Thoracic aorta (tissue), 2 donors: Measurements from ENCODE around the gene HMOX1. TPM values are rescaled to one million over a fixed set of nuclear protein-coding genes. Genes with fewer than 3 reads are reported as not detected.

Experiments
- ATAC-seq: fragments of 150-250 bp; one replicate; pipeline ENCODE4 v1.8.0; 2017; ENCODE audit warnings: low read depth; ENCODE audit not compliant: insufficient number of reproducible peaks, low FRiP score
- DNase-seq: peaks from one replicate; pipeline ENCODE4 v3.0.0-alpha.2; 2020; ENCODE audit warnings: low spot score
- H3K27ac ChIP-seq, 2 donors: fragments of 200-600 bp; sonication (generic); 1 replicate in 1 of 2; 2 replicates in 1 of 2; pipeline ENCODE4 v1.5.1; 2016; ENCODE audit warnings: mild to moderate bottlenecking in 2 of 2, moderate library complexity in 2 of 2
- H3K27me3 ChIP-seq: fragments of 200-600 bp; sonication (generic); replicated peaks from 2 replicates; pipeline ENCODE4 v1.6.0; 2016; ENCODE audit warnings: mild to moderate bottlenecking; ENCODE audit not compliant: insufficient read depth
- H3K36me3 ChIP-seq: fragments of 200-600 bp; sonication (generic); one replicate; pipeline ENCODE4 v1.5.1; 2016
- H3K4me1 ChIP-seq, 2 donors: fragments of 200-600 bp; sonication (generic); 1 replicate in 1 of 2; 2 replicates in 1 of 2; pipeline versions ENCODE4 v1.5.1 to v1.6.0; 2016; ENCODE audit warnings: low read depth in 2 of 2, mild to moderate bottlenecking in 1 of 2; ENCODE audit not compliant: control insufficient read depth in 1 of 2
- H3K4me3 ChIP-seq: fragments of 200-600 bp; sonication (generic); 2 replicates; pipeline ENCODE4 v1.5.1; 2016; ENCODE audit warnings: mild to moderate bottlenecking
- H3K9me3 ChIP-seq: fragments of 200-600 bp; sonication (generic); 2 replicates; pipeline ENCODE4 v1.5.1; 2016
- total RNA-seq, 2 donors: library from RNA; depleted of rRNA; stranded (reverse); fragments of >200 nt; gene quantifications; one replicate each; pipeline versions ENCODE4 v1.1.0 to v1.2.3, GENCODE V29; 2016
- TF ChIP-seq, protein P1 (sequence below): fragments of 200-600 bp; sonication (generic); IDR thresholded peaks from one replicate; pipeline ENCODE4 v1.5.1; 2019; ENCODE audit warnings: antibody characterized with exemption

HMOX1 gene
- total RNA-seq, 2 donors from 2014 or later: 28.3 to 332 TPM

DNA sequence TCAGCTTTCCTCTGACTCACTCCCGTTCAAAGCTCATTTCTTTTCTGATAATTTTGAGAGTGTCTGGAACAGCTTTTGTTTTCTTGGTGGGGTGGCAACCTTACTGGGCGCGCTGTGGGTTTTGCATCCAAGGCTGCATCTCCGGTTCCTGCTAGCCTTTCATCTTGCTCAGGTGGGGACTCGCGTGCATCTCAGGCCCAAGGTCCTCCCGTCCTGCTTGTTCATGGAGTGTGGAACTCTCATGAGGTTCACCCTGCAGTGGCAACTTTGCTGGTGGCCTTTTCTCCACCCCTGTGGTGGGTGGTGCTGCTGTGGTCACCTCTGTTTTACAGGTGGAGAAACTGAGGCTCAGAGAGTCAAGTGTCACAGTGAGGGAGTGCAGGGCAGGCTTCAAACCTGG lies 44.6 kb downstream of the HMOX1 start:
- DNase-seq: no peak
- Histone ChIP-seq H3K27me3 (no peaks in the 10 kb centered on the region), H3K4me1 (no peaks in the 10 kb centered on the region), H3K4me3 (no peak overlapping the region), H3K9me3 (no peaks in the 10 kb centered on the region), H3K27ac (no peak overlapping the region), H3K36me3 (peaks cover 11% of the 10 kb centered on the region)
- TF ChIP-seq, protein P1, sequence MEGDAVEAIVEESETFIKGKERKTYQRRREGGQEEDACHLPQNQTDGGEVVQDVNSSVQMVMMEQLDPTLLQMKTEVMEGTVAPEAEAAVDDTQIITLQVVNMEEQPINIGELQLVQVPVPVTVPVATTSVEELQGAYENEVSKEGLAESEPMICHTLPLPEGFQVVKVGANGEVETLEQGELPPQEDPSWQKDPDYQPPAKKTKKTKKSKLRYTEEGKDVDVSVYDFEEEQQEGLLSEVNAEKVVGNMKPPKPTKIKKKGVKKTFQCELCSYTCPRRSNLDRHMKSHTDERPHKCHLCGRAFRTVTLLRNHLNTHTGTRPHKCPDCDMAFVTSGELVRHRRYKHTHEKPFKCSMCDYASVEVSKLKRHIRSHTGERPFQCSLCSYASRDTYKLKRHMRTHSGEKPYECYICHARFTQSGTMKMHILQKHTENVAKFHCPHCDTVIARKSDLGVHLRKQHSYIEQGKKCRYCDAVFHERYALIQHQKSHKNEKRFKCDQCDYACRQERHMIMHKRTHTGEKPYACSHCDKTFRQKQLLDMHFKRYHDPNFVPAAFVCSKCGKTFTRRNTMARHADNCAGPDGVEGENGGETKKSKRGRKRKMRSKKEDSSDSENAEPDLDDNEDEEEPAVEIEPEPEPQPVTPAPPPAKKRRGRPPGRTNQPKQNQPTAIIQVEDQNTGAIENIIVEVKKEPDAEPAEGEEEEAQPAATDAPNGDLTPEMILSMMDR: no peak
- ATAC-seq: no peak

DNA sequence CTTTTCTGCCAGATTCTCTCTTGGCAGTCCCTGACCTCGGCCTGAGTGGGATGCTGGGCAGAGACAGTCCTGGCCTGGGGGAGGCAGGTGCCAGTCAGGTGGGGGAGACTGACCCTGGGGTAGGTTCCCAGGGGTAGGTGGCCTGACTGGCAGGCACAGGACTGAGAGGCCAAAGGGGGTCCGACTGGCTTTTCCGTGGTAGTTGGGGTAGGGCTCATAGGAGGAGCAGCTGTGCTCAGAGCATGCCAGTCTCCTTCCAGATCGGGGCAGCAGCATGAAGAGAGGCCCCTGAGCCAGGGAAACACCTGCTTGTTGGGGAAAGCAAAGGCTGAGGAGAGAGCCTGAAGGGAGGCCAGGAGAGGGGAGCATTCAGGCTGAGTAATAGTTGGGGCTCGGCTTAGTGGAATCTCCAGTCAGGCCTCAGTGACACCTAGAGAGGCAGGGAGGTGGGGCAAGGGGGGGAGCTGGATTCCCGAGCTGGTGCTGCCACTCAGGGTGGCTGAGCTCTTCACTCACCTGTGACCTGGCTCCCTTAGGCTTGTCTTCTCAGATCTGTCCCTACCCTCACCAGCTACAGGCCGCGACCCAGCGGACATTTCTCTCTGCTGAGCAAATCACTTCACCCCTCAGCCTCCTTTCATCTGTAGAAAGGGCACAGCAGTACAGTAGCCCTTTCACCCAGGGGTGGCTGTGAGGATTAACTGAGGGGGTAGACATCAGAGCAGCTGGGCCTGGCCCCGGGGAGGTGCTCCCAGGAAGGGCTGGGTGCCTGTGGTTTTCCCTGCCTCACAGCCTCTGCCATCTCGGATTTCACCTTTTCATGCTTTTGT lies 45.3 kb downstream of the HMOX1 start:
- no peak for DNase-seq
- TF ChIP-seq, protein P1: no peak
- H3K4me1 ChIP-seq: peaks cover 0 to 3% of the 10 kb centered on the region in 2 donors
- H3K9me3 ChIP-seq: no peaks in the 10 kb centered on the region
- H3K27ac ChIP-seq: no peak overlapping the region
- H3K36me3 ChIP-seq: peaks cover 11% of the 10 kb centered on the region
- ATAC-seq: no peak
- H3K27me3 ChIP-seq: no peaks in the 10 kb centered on the region
- no peak overlapping the region for H3K4me3 ChIP-seq

- DNase-seq (no peak), ATAC-seq (no peak)
- Histone ChIP-seq H3K27ac (no peak overlapping the region), H3K4me1 (peaks cover 0 to 7% of the 10 kb centered on the region in 2 donors), H3K4me3 (no peak overlapping the region), H3K27me3 (no peaks in the 10 kb centered on the region), H3K9me3 (no peaks in the 10 kb centered on the region), H3K36me3 (peaks cover 7% of the 10 kb centered on the region)
- TF ChIP-seq, protein P1: no peak
Observed at GRCh38 chr22:35426801-35427140, 45.9 kb downstream of the HMOX1 start.

DNA sequence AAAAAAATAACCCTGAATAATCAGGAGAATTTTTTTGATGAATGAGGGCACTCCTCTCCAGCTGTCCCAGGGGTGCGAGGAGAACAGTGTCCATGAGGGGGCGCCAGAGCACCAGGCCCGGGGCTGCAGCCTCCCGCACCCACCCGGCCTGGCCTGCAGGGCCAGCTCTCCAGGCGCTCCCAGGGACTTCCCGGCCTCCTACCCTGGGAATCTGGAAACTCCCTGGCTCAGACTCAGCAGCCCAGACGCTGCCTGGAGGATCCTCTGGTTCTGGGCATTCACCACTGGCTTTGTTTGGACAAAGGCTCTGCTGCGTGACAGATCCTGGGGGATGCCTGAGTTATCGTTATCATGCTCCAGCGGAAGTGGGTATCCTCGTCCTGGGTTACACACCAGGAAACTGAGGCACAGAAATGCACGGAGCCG lies 50.0 kb downstream of the HMOX1 start:
- ATAC-seq (peak; percentile 83), DNase-seq (peak; percentile 42)
- peaks cover 4% of the 10 kb centered on the region for H3K9me3 ChIP-seq
- H3K4me3 ChIP-seq: no peak overlapping the region
- H3K4me1 ChIP-seq: peaks cover 0 to 7% of the 10 kb centered on the region in 2 donors
- H3K36me3 ChIP-seq: peaks cover 3% of the 10 kb centered on the region
- no peak overlapping the region for H3K27ac ChIP-seq
- H3K27me3 ChIP-seq: no peaks in the 10 kb centered on the region
- TF ChIP-seq, protein P1: peak; percentile 98

DNA sequence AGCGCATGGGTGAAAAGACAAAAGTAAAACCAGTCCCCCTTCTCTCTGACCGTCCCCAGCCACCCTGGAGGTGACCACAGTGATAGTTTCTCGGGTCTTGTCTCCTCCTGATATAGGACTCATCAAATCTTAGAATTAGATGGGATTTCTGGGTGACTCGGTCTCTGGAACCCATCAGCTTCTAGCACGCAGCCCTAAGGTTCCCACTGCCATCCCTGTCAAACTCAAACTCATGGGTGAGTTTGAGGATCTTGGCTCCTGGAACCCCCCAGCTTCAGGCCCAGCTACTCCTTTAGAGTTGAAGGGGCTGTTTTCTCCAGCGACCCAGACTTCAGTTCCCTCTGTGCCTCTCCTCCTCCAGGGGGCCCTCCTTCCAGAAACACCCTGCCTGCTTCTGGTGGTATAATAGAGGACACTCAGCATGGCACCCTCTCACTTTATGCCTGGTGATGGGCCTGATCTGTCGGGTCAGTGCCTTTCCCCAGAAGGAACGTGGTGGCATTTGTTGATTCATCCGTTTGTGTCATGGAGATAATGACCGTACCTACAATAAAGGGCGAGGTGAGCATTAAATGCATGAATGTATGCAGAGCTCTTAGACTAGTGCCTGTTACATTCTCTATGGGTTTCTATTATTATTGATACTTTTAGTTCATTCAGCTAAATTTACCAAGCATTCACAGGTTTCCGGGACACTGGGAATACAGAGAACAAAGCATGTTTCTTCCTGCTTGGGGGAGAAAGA lies 50.8 kb downstream of the HMOX1 start:
- TF ChIP-seq, protein P1: no peak
- Histone ChIP-seq H3K4me3 (no peak overlapping the region), H3K27me3 (no peaks in the 10 kb centered on the region), H3K4me1 (peaks cover 0 to 7% of the 10 kb centered on the region in 2 donors), H3K27ac (no peak overlapping the region), H3K9me3 (peaks cover 4% of the 10 kb centered on the region), H3K36me3 (peaks cover 3% of the 10 kb centered on the region)
- no peak for ATAC-seq
- DNase-seq: no peak
